Parathyroid adenoma (tissue), 2 donors: ENCODE measurements around the gene PLEKHA6.

ENCODE experiments used
- H2AFZ ChIP-seq: fragments of 300-600 bp; sonication (generic); one replicate; pipeline ENCODE4 v1.7.0; 2017; ENCODE audit warnings: antibody characterized with exemption, mild to moderate bottlenecking
- H3K27ac ChIP-seq: fragments of 300-600 bp; sonication (generic); one replicate; pipeline ENCODE4 v1.7.0; 2017
- H3K27me3 ChIP-seq: fragments of 300-600 bp; sonication (generic); one replicate; pipeline ENCODE4 v1.7.0; 2017; ENCODE audit warnings: low read length; ENCODE audit not compliant: control insufficient read depth, insufficient read depth
- H3K36me3 ChIP-seq: fragments of 300-600 bp; sonication (generic); one replicate; pipeline ENCODE4 v1.7.0; 2017; ENCODE audit warnings: low read length; ENCODE audit not compliant: control insufficient read depth, insufficient read depth
- H3K4me1 ChIP-seq: fragments of 300-600 bp; sonication (generic); one replicate; pipeline ENCODE4 v1.7.0; 2017; ENCODE audit warnings: control low read depth
- H3K4me2 ChIP-seq: fragments of 300-600 bp; sonication (generic); one replicate; pipeline ENCODE4 v1.7.0; 2017; ENCODE audit warnings: low read length
- H3K4me3 ChIP-seq: fragments of 300-600 bp; sonication (generic); one replicate; pipeline ENCODE4 v1.7.0; 2017; ENCODE audit warnings: low read depth, low read length
- H3K79me2 ChIP-seq: fragments of 300-600 bp; sonication (generic); one replicate; pipeline ENCODE4 v1.7.0; 2017; ENCODE audit warnings: control low read depth
- H3K9ac ChIP-seq: fragments of 300-600 bp; sonication (generic); one replicate; pipeline ENCODE4 v1.7.0; 2017; ENCODE audit warnings: mild to moderate bottlenecking
- H3K9me3 ChIP-seq: fragments of 300-600 bp; sonication (generic); one replicate; pipeline ENCODE4 v1.7.0; 2017; ENCODE audit warnings: low read length; ENCODE audit not compliant: control insufficient read depth
- CTCF ChIP-seq: fragments of 300-600 bp; sonication (generic); IDR thresholded peaks from one replicate; pipeline ENCODE4 v1.7.0; 2017; ENCODE audit warnings: antibody characterized with exemption, mild to moderate bottlenecking
- donor health status: primary hyperparathyroidism.

PLEKHA6 gene

GRCh38 chr1:204368996-204369726 is 9.4 kb upstream of the PLEKHA6 start:
- Histone ChIP-seq H3K27ac (no peak overlapping the region), H3K27me3 (no peaks in the 10 kb centered on the region), H3K79me2 (no peaks in the 10 kb centered on the region), H3K9ac (no peak overlapping the region), H3K4me1 (no peaks in the 10 kb centered on the region), H3K4me3 (no peak overlapping the region), H2AFZ (no peak overlapping the region), H3K4me2 (no peak overlapping the region), H3K36me3 (no peaks in the 10 kb centered on the region), H3K9me3 (no peaks in the 10 kb centered on the region)
- no peak for TF ChIP-seq CTCF

GRCh38 chr1:204367956-204368355 is 8.2 kb upstream of the PLEKHA6 start:
- Histone ChIP-seq H3K9ac (no peak overlapping the region), H2AFZ (no peak overlapping the region)
- TF ChIP-seq CTCF: no peak

GRCh38 chr1:204367193-204367858 is 7.6 kb upstream of the PLEKHA6 start:
- Histone ChIP-seq H3K4me3 (no peak overlapping the region), H3K9ac (no peak overlapping the region), H3K4me1 (no peaks in the 10 kb centered on the region), H3K27me3 (no peaks in the 10 kb centered on the region), H2AFZ (no peak overlapping the region), H3K79me2 (no peaks in the 10 kb centered on the region), H3K9me3 (no peaks in the 10 kb centered on the region), H3K4me2 (no peak overlapping the region), H3K36me3 (no peaks in the 10 kb centered on the region), H3K27ac (no peak overlapping the region)
- no peak for TF ChIP-seq CTCF

More at GRCh38 chr1:204367956-204368355, 8.2 kb upstream of the PLEKHA6 start:
- Histone ChIP-seq H3K4me2 (no peak overlapping the region), H3K27me3 (no peaks in the 10 kb centered on the region), H3K4me1 (no peaks in the 10 kb centered on the region), H3K79me2 (no peaks in the 10 kb centered on the region), H3K36me3 (no peaks in the 10 kb centered on the region), H3K27ac (no peak overlapping the region), H3K9me3 (no peaks in the 10 kb centered on the region), H3K4me3 (no peak overlapping the region)

GRCh38 chr1:204366759-204367158 is 7.0 kb upstream of the PLEKHA6 start:
- Histone ChIP-seq H3K4me2 (no peak overlapping the region), H2AFZ (no peak overlapping the region), H3K4me3 (no peak overlapping the region), H3K9me3 (no peaks in the 10 kb centered on the region), H3K4me1 (no peaks in the 10 kb centered on the region), H3K79me2 (no peaks in the 10 kb centered on the region), H3K27me3 (no peaks in the 10 kb centered on the region), H3K27ac (no peak overlapping the region), H3K36me3 (no peaks in the 10 kb centered on the region), H3K9ac (no peak overlapping the region)
- no peak for TF ChIP-seq CTCF
